Stimulated activated naive CD8-positive, alpha-beta T cell treated with anti-CD3 and anti-CD28 coated beads, Interleukin-15, amount 100 ng/mL, for 72 hours (primary cell): Measurements from ENCODE around the gene GSN.

ENCODE experiments used
- ATAC-seq: fragments of 150-1000 bp; cut with Tn5 transposase; 2 replicates; pipeline ENCODE4 v1.10.0; 2021; ENCODE audit warnings: mild to moderate bottlenecking, moderate library complexity
- DNase-seq, 2 donors: peaks; one replicate each; pipeline ENCODE4 v3.0.0; 2021 to 2022
- H3K27ac Mint-ChIP-seq, 2 donors: one replicate each; pipeline ENCODE4 v1.8.0; 2022; ENCODE audit warnings: mild to moderate bottlenecking in 2 of 2, mixed read lengths in 2 of 2, moderate library complexity in 2 of 2
- H3K27me3 Mint-ChIP-seq: one replicate; pipeline ENCODE4 v1.8.0; 2022; ENCODE audit warnings: mixed read lengths
- H3K4me1 Mint-ChIP-seq: one replicate; pipeline ENCODE4 v1.8.0; 2022; ENCODE audit warnings: mild to moderate bottlenecking, mixed read lengths
- H3K4me3 Mint-ChIP-seq, 2 donors: one replicate each; pipeline ENCODE4 v1.8.0; 2022; ENCODE audit warnings: mild to moderate bottlenecking in 2 of 2, mixed read lengths in 2 of 2, moderate library complexity in 1 of 2
- H3K9me3 Mint-ChIP-seq, 2 donors: one replicate each; pipeline ENCODE4 v1.8.0; 2022; ENCODE audit warnings: mixed read lengths in 2 of 2

The GSN gene

GRCh38 chr9:121239071-121239470 is 28.9 kb upstream of the GSN start:
- Mint-ChIP-seq H3K27me3 (no peaks in the 10 kb centered on the region), H3K4me1 (no peaks in the 10 kb centered on the region), H3K4me3 (no peak overlapping the region), H3K27ac (no peak overlapping the region), H3K9me3 (no peaks in the 10 kb centered on the region)
- DNase-seq, result no peak
- no peak for ATAC-seq

GRCh38 chr9:121239851-121240250 is 28.1 kb upstream of the GSN start:
- no peaks in the 10 kb centered on the region for H3K27me3 Mint-ChIP-seq
- DNase-seq, result no peak
- H3K4me1 Mint-ChIP-seq, result no peaks in the 10 kb centered on the region
- no peak overlapping the region for H3K27ac Mint-ChIP-seq
- H3K9me3 Mint-ChIP-seq, result no peaks in the 10 kb centered on the region
- no peak overlapping the region for H3K4me3 Mint-ChIP-seq
- no peak for ATAC-seq

- Mint-ChIP-seq H3K4me1 (no peaks in the 10 kb centered on the region), H3K27me3 (no peaks in the 10 kb centered on the region), H3K27ac (no peak overlapping the region), H3K4me3 (no peak overlapping the region), H3K9me3 (no peaks in the 10 kb centered on the region)
- ATAC-seq, result no peak
- DNase-seq, result no peak
Measured at GRCh38 chr9:121240472-121241135, 27.4 kb upstream of the GSN start.

- ATAC-seq (no peak), DNase-seq (no peak)
- H3K27ac Mint-ChIP-seq, result no peak overlapping the region
Measured at GRCh38 chr9:121242219-121242958, 25.6 kb upstream of the GSN start.

GRCh38 chr9:121242959-121243346 is 25.0 kb upstream of the GSN start:
- no peak overlapping the region for H3K4me3 Mint-ChIP-seq
- no peaks in the 10 kb centered on the region for H3K27me3 Mint-ChIP-seq
- H3K4me1 Mint-ChIP-seq, result no peaks in the 10 kb centered on the region
- ATAC-seq (no peak), DNase-seq (no peak)
- H3K9me3 Mint-ChIP-seq, result no peaks in the 10 kb centered on the region
- H3K27ac Mint-ChIP-seq, result no peak overlapping the region

More at GRCh38 chr9:121242219-121242958, 25.6 kb upstream of the GSN start:
- H3K4me1 Mint-ChIP-seq, result no peaks in the 10 kb centered on the region
- no peaks in the 10 kb centered on the region for H3K9me3 Mint-ChIP-seq
- H3K27me3 Mint-ChIP-seq, result no peaks in the 10 kb centered on the region
- H3K4me3 Mint-ChIP-seq, result no peak overlapping the region

GRCh38 chr9:121246821-121247561 is 21.0 kb upstream of the GSN start:
- no peaks in the 10 kb centered on the region for H3K27me3 Mint-ChIP-seq
- no peaks in the 10 kb centered on the region for H3K4me1 Mint-ChIP-seq
- no peak for DNase-seq
- no peak overlapping the region for H3K27ac Mint-ChIP-seq
- H3K9me3 Mint-ChIP-seq, result peaks cover 0 to 8% of the 10 kb centered on the region in 2 donors
- H3K4me3 Mint-ChIP-seq, result no peak overlapping the region
- no peak for ATAC-seq

GRCh38 chr9:121249563-121249962 is 18.4 kb upstream of the GSN start:
- Mint-ChIP-seq H3K27ac (no peak overlapping the region), H3K4me3 (no peak overlapping the region), H3K9me3 (peaks cover 0 to 8% of the 10 kb centered on the region in 2 donors), H3K4me1 (no peaks in the 10 kb centered on the region), H3K27me3 (no peaks in the 10 kb centered on the region)
- ATAC-seq (no peak), DNase-seq (no peak)

GRCh38 chr9:121252104-121252851 is 15.7 kb upstream of the GSN start:
- Mint-ChIP-seq H3K9me3 (peaks cover 0 to 8% of the 10 kb centered on the region in 2 donors), H3K4me3 (no peak overlapping the region), H3K27me3 (no peaks in the 10 kb centered on the region), H3K4me1 (no peaks in the 10 kb centered on the region), H3K27ac (no peak overlapping the region)
- ATAC-seq (no peak), DNase-seq (no peak)

- ATAC-seq, result no peak
- Mint-ChIP-seq H3K4me1 (no peaks in the 10 kb centered on the region), H3K9me3 (peaks cover 0 to 8% of the 10 kb centered on the region in 2 donors), H3K27me3 (no peaks in the 10 kb centered on the region), H3K27ac (no peak overlapping the region), H3K4me3 (no peak overlapping the region)
- no peak for DNase-seq
Measured at GRCh38 chr9:121253162-121253561, 14.8 kb upstream of the GSN start.

GRCh38 chr9:121253821-121254501 is 14.0 kb upstream of the GSN start:
- H3K27me3 Mint-ChIP-seq, result no peaks in the 10 kb centered on the region
- no peaks in the 10 kb centered on the region for H3K4me1 Mint-ChIP-seq
- DNase-seq, result no peak
- ATAC-seq, result no peak
- no peak overlapping the region for H3K27ac Mint-ChIP-seq
- H3K4me3 Mint-ChIP-seq, result no peak overlapping the region
- peaks cover 0 to under 1% of the 10 kb centered on the region in 2 donors for H3K9me3 Mint-ChIP-seq

GRCh38 chr9:121259498-121259897 is 8.5 kb upstream of the GSN start:
- H3K4me1 Mint-ChIP-seq, result no peaks in the 10 kb centered on the region
- H3K9me3 Mint-ChIP-seq, result no peaks in the 10 kb centered on the region
- no peak overlapping the region for H3K4me3 Mint-ChIP-seq
- H3K27ac Mint-ChIP-seq, result no peak overlapping the region
- no peaks in the 10 kb centered on the region for H3K27me3 Mint-ChIP-seq
- DNase-seq (no peak), ATAC-seq (no peak)

- Mint-ChIP-seq H3K4me1 (no peaks in the 10 kb centered on the region), H3K4me3 (no peak overlapping the region), H3K9me3 (no peaks in the 10 kb centered on the region), H3K27ac (no peak overlapping the region), H3K27me3 (no peaks in the 10 kb centered on the region)
- DNase-seq, result no peak
- no peak for ATAC-seq
Measured at GRCh38 chr9:121259935-121260334, 8.0 kb upstream of the GSN start.

GRCh38 chr9:121260457-121261106 is 7.4 kb upstream of the GSN start:
- Mint-ChIP-seq H3K27me3 (no peaks in the 10 kb centered on the region), H3K4me3 (no peak overlapping the region), H3K4me1 (no peaks in the 10 kb centered on the region), H3K27ac (no peak overlapping the region), H3K9me3 (no peaks in the 10 kb centered on the region)
- DNase-seq, result no peak
- ATAC-seq, result no peak

- Mint-ChIP-seq H3K4me3 (no peak overlapping the region), H3K27me3 (no peaks in the 10 kb centered on the region), H3K9me3 (no peaks in the 10 kb centered on the region), H3K27ac (no peak overlapping the region), H3K4me1 (no peaks in the 10 kb centered on the region)
- DNase-seq (no peak), ATAC-seq (no peak)
Measured at GRCh38 chr9:121261107-121261460, 6.9 kb upstream of the GSN start.

- H3K9me3 Mint-ChIP-seq, result no peaks in the 10 kb centered on the region
- H3K4me1 Mint-ChIP-seq, result no peaks in the 10 kb centered on the region
- ATAC-seq (no peak), DNase-seq (no peak)
- H3K27ac Mint-ChIP-seq, result no peak overlapping the region
- no peaks in the 10 kb centered on the region for H3K27me3 Mint-ChIP-seq
- no peak overlapping the region for H3K4me3 Mint-ChIP-seq
Measured at GRCh38 chr9:121261755-121262154, 6.2 kb upstream of the GSN start.
